Stomach smooth muscle (tissue), 2 donors: ENCODE results near the gene GPRASP2.
A peak's percentile ranks its signal among the peaks of the same experiment; 100 is the strongest.
"Not testable (repeated sequence)": the region's sequence is repeated elsewhere in the genome, so short reads cannot be mapped to it uniquely, and the experiment has no call there.

Source experiments
- H3K27ac ChIP-seq: one replicate; pipeline ENCODE4 v1.7.0; 2013; ENCODE audit warnings: mild to moderate bottlenecking, low read length, inconsistent platforms
- H3K27me3 ChIP-seq, 2 donors: one replicate each; pipeline ENCODE4 v1.7.0; 2013; ENCODE audit warnings: low read length in 2 of 2; ENCODE audit not compliant: insufficient read depth in 2 of 2, control insufficient read depth in 1 of 2
- H3K36me3 ChIP-seq, 2 donors: one replicate each; pipeline ENCODE4 v1.7.0; 2013; ENCODE audit warnings: low read length in 2 of 2; ENCODE audit not compliant: control insufficient read depth in 2 of 2, insufficient read depth in 2 of 2
- H3K4me1 ChIP-seq: one replicate; pipeline ENCODE4 v1.7.0; 2013; ENCODE audit warnings: low read length; ENCODE audit not compliant: control insufficient read depth, insufficient read depth
- H3K4me3 ChIP-seq, 2 donors: one replicate each; pipeline ENCODE4 v1.7.0; 2013; ENCODE audit warnings: low read length in 2 of 2
- H3K9ac ChIP-seq, 2 donors: one replicate each; pipeline ENCODE4 v1.7.0; 2013; ENCODE audit warnings: low read length in 2 of 2, mild to moderate bottlenecking in 1 of 2
- H3K9me3 ChIP-seq, 2 donors: one replicate each; pipeline ENCODE4 v1.7.0; 2013; ENCODE audit warnings: low read length in 2 of 2; ENCODE audit not compliant: control insufficient read depth in 2 of 2
- donor health status: healthy.
- donor health status: Pancreatic carcinoma.

GPRASP2 gene

GRCh38 chrX:102711872-102712215 is 404 bp upstream of the GPRASP2 start:
- peak overlapping the region; percentile 68 to 79 for H3K4me3 ChIP-seq
- peak overlapping the region in 1 of 2 donors; percentile 81 for H3K9ac ChIP-seq
- H3K27ac ChIP-seq: no peak overlapping the region
- H3K27me3 ChIP-seq: peaks cover 0 to 8% of the 10 kb centered on the region in 2 donors
- H3K4me1 ChIP-seq: peaks cover 6% of the 10 kb centered on the region
- no peaks in the 10 kb centered on the region for H3K36me3 ChIP-seq
- no peaks in the 10 kb centered on the region for H3K9me3 ChIP-seq

DNA sequence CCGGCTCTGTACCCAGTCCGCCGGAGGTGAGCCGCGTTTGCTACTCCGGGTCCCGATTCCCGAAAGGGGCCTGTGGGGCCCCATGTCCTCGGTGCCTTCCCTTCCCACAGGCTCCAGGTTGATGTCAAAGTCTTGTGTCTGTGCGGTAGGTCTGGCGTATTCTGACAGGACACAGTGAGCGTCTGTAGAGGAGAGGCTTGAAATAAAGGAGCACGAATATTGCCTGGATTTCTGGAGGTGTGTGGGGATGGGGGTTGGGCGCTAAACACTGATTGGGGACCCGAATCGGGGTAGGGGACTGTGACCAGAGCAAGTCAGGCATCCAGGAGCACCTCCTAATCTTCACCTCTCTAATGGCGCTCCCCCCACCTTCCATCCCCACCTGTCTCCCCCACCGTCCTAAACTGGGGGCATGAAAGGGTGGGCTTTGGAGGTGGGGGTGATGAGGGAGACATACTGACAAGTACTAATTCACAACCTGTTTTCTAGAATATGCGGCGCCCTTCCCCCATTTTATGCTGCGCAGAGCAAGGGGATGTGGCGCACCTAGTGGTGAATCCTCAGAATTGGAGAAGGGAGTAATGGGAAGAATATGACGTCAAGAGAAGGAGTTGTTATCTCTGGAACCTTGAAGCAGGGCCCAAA is 855 bp downstream of the GPRASP2 start:
- H3K4me1 ChIP-seq: peaks cover 6% of the 10 kb centered on the region
- H3K9me3 ChIP-seq: no peaks in the 10 kb centered on the region

GRCh38 chrX:102714994-102715393 is 2.7 kb downstream of the GPRASP2 start:
- no peaks in the 10 kb centered on the region for H3K36me3 ChIP-seq
- H3K27ac ChIP-seq: no peak overlapping the region
- no peak overlapping the region for H3K4me3 ChIP-seq
- H3K9ac ChIP-seq: no peak overlapping the region
- H3K27me3 ChIP-seq: peaks cover 0 to 6% of the 10 kb centered on the region in 2 donors
- H3K4me1 ChIP-seq: peaks cover 7% of the 10 kb centered on the region
- H3K9me3 ChIP-seq: no peaks in the 10 kb centered on the region

More for the DNA sequence above, 855 bp downstream of the GPRASP2 start:
- H3K9ac ChIP-seq: peak overlapping the region; percentile 81 to 93
- H3K27ac ChIP-seq: peak overlapping the region; percentile 85
- no peaks in the 10 kb centered on the region for H3K36me3 ChIP-seq
- H3K27me3 ChIP-seq: peaks cover 0 to 8% of the 10 kb centered on the region in 2 donors
- peak overlapping the region; percentile 68 to 79 for H3K4me3 ChIP-seq

DNA sequence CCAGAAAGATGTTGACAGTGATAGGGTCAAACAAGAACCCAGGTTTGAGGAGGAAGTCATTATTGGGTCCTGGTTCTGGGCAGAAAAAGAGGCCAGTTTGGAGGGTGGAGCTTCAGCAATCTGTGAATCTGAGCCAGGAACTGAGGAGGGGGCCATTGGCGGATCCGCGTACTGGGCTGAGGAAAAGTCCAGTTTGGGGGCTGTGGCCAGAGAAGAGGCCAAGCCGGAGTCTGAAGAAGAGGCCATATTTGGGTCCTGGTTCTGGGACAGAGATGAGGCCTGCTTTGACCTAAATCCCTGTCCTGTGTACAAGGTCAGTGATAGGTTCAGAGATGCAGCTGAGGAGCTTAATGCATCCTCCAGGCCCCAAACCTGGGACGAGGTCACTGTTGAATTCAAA is 3.7 kb downstream of the GPRASP2 start:
- H3K9ac ChIP-seq: no peak overlapping the region
- no peak overlapping the region for H3K27ac ChIP-seq
- no peaks in the 10 kb centered on the region for H3K9me3 ChIP-seq
- H3K4me3 ChIP-seq: no peak overlapping the region
- peaks cover 0 to 11% of the 10 kb centered on the region in 2 donors for H3K27me3 ChIP-seq
- no peaks in the 10 kb centered on the region for H3K36me3 ChIP-seq
- H3K4me1 ChIP-seq: peaks cover 11% of the 10 kb centered on the region

DNA sequence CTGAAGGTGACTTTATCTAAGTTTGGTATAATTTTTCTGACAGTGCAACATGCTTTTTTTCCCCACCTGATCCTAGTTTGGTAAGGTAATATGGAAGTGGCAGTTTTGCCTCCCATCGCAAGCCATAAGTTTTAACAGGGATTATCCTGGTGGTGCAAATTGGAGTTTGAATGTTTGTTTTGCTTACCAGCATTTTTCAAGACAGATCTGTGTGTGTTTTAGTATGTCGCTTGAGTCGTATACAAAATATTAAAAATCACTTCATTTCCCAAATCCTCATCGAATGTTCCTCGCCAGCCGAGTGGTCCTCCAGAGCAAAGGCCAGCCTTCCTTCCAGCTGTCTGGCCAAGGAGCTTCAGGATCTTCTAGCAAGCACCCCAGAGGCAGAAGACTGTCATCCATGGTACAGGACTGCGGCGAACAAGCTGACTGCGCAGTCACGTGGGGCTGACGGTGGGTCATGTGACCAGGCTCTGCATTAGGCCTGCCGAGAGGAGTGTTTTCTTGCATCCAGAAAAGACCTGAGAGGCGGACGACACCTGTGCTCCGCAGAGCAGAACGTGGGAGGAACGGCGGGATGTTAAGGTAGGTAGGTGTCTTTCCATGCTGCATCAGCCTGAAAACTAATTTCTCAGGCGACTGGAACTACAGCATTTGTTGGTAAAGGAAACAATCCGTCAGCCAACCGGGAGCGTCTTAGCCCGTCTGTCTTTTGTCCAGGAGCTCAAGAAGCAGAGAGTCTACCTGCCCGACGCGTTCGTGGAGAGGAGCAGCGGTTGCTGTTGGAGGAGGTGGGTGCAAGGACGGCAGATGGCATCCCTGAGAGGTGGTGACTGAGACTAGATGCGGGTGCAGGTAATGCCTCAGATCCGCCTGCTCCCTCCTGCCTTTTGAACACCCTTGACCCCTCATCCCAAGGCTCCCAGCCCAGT is 8.3 kb downstream of the GPRASP2 start, which contains the start of gene GPRASP3:
Gene GPRASP3, plus strand, starts transcription at position 507 of the 932 bp plus-strand sequence. CDS start 28,253 bp downstream, outside the sequence.
- peak within 1 kb of the TSS; percentile 82 for H3K4me3 ChIP-seq
- no peaks in the 10 kb centered on the region for H3K9me3 ChIP-seq
- H3K9ac ChIP-seq: peak within 1 kb of the TSS; percentile 57 to 85
- H3K36me3 ChIP-seq: peaks cover 0 to 3% of the 10 kb centered on the region in 2 donors
- peak within 1 kb of the TSS; percentile 53 for H3K27ac ChIP-seq
- H3K27me3 ChIP-seq: peaks cover 0 to 4% of the 10 kb centered on the region in 2 donors
- peaks cover 5% of the 10 kb centered on the region for H3K4me1 ChIP-seq

DNA sequence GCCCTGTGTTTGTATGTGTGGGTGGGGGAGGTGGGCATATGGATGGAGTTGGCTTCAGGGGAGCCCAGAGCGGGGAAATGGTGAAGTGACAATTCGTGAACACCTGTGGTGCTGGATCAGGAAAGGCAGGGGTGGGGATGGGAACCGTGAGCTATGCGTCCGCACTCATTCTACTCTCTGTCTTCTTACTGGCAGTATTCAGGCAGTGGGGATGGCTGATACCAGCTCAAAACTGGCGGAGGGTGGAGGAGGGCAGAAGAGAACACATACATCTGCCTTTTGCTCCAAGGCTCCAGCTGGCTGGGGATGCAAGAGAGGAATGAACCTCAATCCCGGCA is 8.9 kb downstream of the GPRASP2 start:
- not testable (repeated sequence) for H3K27me3 ChIP-seq, H3K36me3 ChIP-seq, H3K9me3 ChIP-seq, H3K27ac ChIP-seq, H3K4me1 ChIP-seq
- Histone ChIP-seq H3K4me3 (peak overlapping the region; percentile 82), H3K9ac (peak overlapping the region; percentile 57 to 85)

DNA sequence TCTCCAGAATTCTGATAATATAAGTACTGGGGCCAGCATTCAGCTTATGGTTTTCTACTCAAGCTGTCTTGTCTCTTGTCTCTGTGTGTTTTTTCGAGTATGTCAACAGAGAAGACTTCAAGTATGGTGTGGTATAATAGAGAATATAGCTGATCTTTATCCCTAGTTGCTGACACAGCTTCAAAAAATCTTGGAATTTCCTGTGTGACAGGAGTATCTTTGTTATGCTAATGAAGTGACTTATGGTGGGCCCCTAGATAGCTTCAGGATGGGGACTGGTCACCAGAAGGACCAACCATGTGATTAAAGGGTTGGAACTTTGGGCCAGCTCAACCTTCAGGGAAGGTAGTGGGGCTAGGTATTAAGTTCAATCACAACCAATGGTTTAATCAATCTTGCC is 11.2 kb downstream of the GPRASP2 start:
- no peaks in the 10 kb centered on the region for H3K9me3 ChIP-seq
- peaks cover 0 to 4% of the 10 kb centered on the region in 2 donors for H3K27me3 ChIP-seq
- no peak overlapping the region for H3K27ac ChIP-seq
- H3K4me3 ChIP-seq: no peak overlapping the region
- H3K9ac ChIP-seq: no peak overlapping the region
- H3K36me3 ChIP-seq: peaks cover 0 to 3% of the 10 kb centered on the region in 2 donors
- peaks cover 5% of the 10 kb centered on the region for H3K4me1 ChIP-seq

DNA sequence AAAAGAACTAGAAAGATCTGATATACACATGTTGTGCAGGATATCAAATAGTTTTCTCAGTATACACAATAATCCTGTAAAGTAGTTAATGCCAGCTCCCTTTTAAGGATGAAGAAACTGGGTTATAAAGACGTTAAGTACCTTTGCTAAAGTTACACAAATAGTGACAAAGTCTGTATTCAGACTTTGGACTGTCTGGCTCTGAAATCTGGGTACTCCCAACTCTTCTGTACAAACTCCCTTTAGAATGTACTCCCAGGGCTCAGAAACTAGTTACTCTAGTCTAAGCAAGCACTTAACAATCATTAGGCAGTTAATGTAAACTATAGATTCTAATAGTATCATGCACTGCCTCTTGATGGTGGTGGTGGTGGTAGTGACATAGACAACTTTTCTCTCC is 15.5 kb downstream of the GPRASP2 start:
- peaks cover 0 to 3% of the 10 kb centered on the region in 2 donors for H3K36me3 ChIP-seq
- H3K27ac ChIP-seq: no peak overlapping the region
- peaks cover 0 to 2% of the 10 kb centered on the region in 2 donors for H3K27me3 ChIP-seq
- no peak overlapping the region for H3K4me3 ChIP-seq
- H3K9ac ChIP-seq: no peak overlapping the region
- no peaks in the 10 kb centered on the region for H3K4me1 ChIP-seq
- no peaks in the 10 kb centered on the region for H3K9me3 ChIP-seq

- H3K4me3 ChIP-seq: no peak overlapping the region
- H3K9me3 ChIP-seq: no peaks in the 10 kb centered on the region
- no peaks in the 10 kb centered on the region for H3K4me1 ChIP-seq
- peaks cover 0 to 3% of the 10 kb centered on the region in 2 donors for H3K36me3 ChIP-seq
- peaks cover 0 to 2% of the 10 kb centered on the region in 2 donors for H3K27me3 ChIP-seq
- H3K9ac ChIP-seq: no peak overlapping the region
- H3K27ac ChIP-seq: no peak overlapping the region
Observed at GRCh38 chrX:102728646-102729045, 16.4 kb downstream of the GPRASP2 start.

DNA sequence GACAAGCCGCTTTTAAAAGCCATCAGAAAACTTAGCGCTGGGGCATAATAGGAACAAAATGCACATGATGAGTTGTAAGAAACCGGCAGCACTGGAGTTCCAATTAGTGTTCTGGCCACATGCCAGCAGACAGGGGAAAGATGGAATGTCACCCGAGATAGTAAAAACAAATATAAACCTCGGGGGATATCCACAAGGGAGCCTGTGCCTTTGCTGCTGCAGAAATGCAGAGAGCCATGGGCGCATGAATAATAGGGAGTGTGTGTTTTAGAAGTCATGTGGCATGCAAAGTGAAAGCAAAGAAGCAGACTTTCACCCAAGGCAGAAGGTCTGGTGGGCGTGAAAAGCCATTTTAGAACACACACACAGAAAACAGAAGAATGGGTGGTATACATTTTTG is 27.4 kb downstream of the GPRASP2 start:
- H3K27ac ChIP-seq: no peak overlapping the region
- no peak overlapping the region for H3K4me3 ChIP-seq
- peaks cover 0 to 3% of the 10 kb centered on the region in 2 donors for H3K27me3 ChIP-seq
- no peaks in the 10 kb centered on the region for H3K4me1 ChIP-seq
- H3K36me3 ChIP-seq: no peaks in the 10 kb centered on the region
- no peak overlapping the region for H3K9ac ChIP-seq
- H3K9me3 ChIP-seq: no peaks in the 10 kb centered on the region
